H7 (cell line): Measurements from ENCODE around the gene JPH4. TPM values are rescaled to one million over a fixed set of nuclear protein-coding genes. Genes with fewer than 3 reads are reported as not detected.
"Not testable (repeated sequence)": the region's sequence is repeated elsewhere in the genome, so short reads cannot be mapped to it uniquely, and the experiment has no call there.

Experiments
- DNase-seq: peaks from one replicate; pipeline ENCODE4 v3.0.0; 2012
- H3K27me3 ChIP-seq: 2 replicates; pipeline ENCODE4 v1.6.0; 2011; ENCODE audit warnings: mild to moderate bottlenecking, low read length; ENCODE audit not compliant: control insufficient read depth, insufficient read depth
- H3K36me3 ChIP-seq: replicated peaks from 2 replicates; pipeline ENCODE4 v1.5.1; 2011; ENCODE audit warnings: low read length; ENCODE audit not compliant: control insufficient read depth, insufficient read depth
- H3K4me3 ChIP-seq: 2 replicates; pipeline ENCODE4 v1.5.1; 2011; ENCODE audit warnings: low read depth, mild to moderate bottlenecking, control low read depth, low read length, moderate library complexity; ENCODE audit not compliant: insufficient read depth
- total RNA-seq: library from RNA; depleted of rRNA; stranded (reverse); fragments of >200 nt; shearing (Covaris generic); gene quantifications from 2 replicates; pipeline ENCODE4 v1.2.3, GENCODE V29; 2014

JPH4 gene
- total RNA-seq, 1 experiment from 2014 or later: 2.0 TPM

GRCh38 chr14:23613242-23614070, 34.9 kb upstream of the JPH4 start:
- Histone ChIP-seq H3K27me3 (no peaks in the 10 kb centered on the region), H3K36me3 (no peaks in the 10 kb centered on the region), H3K4me3 (no peak overlapping the region)
- no peak for DNase-seq

GRCh38 chr14:23612802-23613201, 34.2 kb upstream of the JPH4 start:
- DNase-seq: no peak
- H3K27me3 ChIP-seq: no peaks in the 10 kb centered on the region
- no peaks in the 10 kb centered on the region for H3K36me3 ChIP-seq
- no peak overlapping the region for H3K4me3 ChIP-seq

- no peaks in the 10 kb centered on the region for H3K36me3 ChIP-seq
- H3K27me3 ChIP-seq: no peaks in the 10 kb centered on the region
- no peak overlapping the region for H3K4me3 ChIP-seq
- DNase-seq: no peak
Measured at GRCh38 chr14:23612354-23612732, 33.8 kb upstream of the JPH4 start.

GRCh38 chr14:23610815-23611289, 32.3 kb upstream of the JPH4 start:
- Histone ChIP-seq H3K27me3 (no peaks in the 10 kb centered on the region), H3K4me3 (no peak overlapping the region), H3K36me3 (no peaks in the 10 kb centered on the region)
- no peak for DNase-seq

GRCh38 chr14:23610090-23610814, 31.7 kb upstream of the JPH4 start:
- DNase-seq: no peak
- Histone ChIP-seq H3K36me3 (no peaks in the 10 kb centered on the region), H3K4me3 (no peak overlapping the region), H3K27me3 (no peaks in the 10 kb centered on the region)

DNA sequence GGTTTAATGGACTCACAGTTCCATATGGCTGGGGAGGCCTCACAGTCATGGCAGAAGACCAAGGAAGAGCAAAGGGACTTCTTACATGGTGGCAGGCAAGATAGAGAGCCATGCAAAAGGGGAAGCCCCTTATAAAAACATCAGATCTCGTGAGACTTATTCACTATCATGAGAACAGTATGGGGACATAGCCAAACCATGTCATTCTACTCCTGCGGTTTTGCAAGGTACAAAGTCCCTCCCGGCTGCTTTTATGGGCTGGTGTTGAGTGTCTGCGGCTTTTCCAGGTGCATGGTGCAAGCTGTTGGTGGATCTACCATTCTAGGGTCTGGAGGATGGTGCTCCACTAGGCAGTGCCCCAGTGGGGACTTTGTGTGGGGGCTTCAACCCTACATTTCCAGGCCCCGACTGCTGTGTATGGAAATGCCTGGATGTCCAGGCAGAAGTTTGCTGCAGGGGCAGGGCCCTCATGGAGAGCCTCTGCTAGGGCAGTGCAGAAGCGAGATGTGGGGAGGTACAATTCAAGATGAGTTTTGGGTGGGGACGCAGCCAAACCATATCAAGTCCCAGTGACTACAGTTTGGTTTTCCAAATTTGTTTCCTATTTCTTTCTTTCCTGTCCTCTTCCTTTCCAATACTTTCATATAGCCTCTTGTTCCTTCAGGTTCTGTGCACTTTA, 31.0 kb upstream of the JPH4 start:
- H3K27me3 ChIP-seq, DNase-seq, H3K36me3 ChIP-seq, H3K4me3 ChIP-seq: not testable (repeated sequence)

DNA sequence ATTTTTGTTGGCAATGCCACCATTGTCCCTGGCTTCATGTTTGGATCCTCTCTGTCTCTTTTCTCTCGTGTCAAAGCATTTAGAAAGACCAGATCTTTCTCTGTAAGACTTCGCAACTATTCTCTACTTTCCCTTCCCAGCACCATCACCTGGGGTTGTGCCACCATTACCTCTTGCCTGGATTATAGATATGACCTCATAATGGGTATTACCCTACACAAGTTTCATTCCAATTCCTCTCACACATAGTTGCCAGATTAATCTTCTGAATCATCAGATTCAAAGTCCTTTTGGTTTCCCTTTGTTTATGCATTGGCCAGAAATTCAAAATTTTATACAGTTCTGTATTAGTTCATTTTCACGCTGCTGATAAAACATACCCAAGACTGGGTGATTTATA, 30.4 kb upstream of the JPH4 start:
- no peak for DNase-seq
- no peaks in the 10 kb centered on the region for H3K27me3 ChIP-seq
- no peak overlapping the region for H3K4me3 ChIP-seq
- H3K36me3 ChIP-seq: no peaks in the 10 kb centered on the region

GRCh38 chr14:23608454-23608853, 29.9 kb upstream of the JPH4 start:
- no peaks in the 10 kb centered on the region for H3K36me3 ChIP-seq
- no peak overlapping the region for H3K4me3 ChIP-seq
- H3K27me3 ChIP-seq: no peaks in the 10 kb centered on the region

DNA sequence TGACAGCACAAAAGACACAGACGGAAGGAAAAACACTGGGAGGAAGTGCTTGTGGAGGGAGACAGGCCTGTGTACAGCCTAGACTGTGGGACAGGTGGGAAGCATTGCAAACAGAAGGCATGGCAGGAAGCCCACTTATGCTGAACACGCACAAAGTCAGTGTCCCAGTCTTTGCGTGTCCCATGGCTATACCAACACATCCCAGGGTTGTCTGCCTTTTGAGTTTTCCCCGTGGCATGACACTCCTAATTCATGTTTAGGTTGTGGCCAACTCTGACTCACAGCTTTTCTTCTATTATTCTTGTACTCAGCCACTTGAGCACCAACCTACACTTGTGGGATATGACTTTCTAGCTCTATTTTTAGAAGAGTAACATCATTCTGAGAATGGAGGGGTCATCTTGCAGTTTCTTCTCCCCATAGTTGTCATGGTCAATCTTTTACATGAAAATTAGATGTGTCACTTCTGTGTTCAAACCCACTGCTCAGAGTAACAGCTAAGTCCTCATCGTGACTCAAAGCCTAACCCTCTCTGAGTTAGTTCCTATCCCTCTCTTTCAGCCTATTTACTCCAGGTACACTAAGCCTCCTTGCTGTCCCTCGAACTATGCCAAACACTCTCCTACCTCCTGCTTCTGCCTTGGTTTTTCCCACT, 27.5 kb upstream of the JPH4 start:
- H3K27me3 ChIP-seq: no peaks in the 10 kb centered on the region
- no peak for DNase-seq
- H3K36me3 ChIP-seq: no peaks in the 10 kb centered on the region
- no peak overlapping the region for H3K4me3 ChIP-seq

More at GRCh38 chr14:23608454-23608853, 29.9 kb upstream of the JPH4 start:
- no peak for DNase-seq

- Histone ChIP-seq H3K36me3 (no peaks in the 10 kb centered on the region), H3K4me3 (no peak overlapping the region), H3K27me3 (no peaks in the 10 kb centered on the region)
- DNase-seq: no peak
Measured at GRCh38 chr14:23604675-23605170, 26.1 kb upstream of the JPH4 start.

GRCh38 chr14:23604148-23604547, 25.6 kb upstream of the JPH4 start:
- Histone ChIP-seq H3K4me3 (no peak overlapping the region), H3K27me3 (no peaks in the 10 kb centered on the region), H3K36me3 (no peaks in the 10 kb centered on the region)
- DNase-seq: no peak

GRCh38 chr14:23603103-23603502, 24.5 kb upstream of the JPH4 start:
- Histone ChIP-seq H3K4me3 (no peak overlapping the region), H3K36me3 (no peaks in the 10 kb centered on the region), H3K27me3 (no peaks in the 10 kb centered on the region)
- DNase-seq: no peak

DNA sequence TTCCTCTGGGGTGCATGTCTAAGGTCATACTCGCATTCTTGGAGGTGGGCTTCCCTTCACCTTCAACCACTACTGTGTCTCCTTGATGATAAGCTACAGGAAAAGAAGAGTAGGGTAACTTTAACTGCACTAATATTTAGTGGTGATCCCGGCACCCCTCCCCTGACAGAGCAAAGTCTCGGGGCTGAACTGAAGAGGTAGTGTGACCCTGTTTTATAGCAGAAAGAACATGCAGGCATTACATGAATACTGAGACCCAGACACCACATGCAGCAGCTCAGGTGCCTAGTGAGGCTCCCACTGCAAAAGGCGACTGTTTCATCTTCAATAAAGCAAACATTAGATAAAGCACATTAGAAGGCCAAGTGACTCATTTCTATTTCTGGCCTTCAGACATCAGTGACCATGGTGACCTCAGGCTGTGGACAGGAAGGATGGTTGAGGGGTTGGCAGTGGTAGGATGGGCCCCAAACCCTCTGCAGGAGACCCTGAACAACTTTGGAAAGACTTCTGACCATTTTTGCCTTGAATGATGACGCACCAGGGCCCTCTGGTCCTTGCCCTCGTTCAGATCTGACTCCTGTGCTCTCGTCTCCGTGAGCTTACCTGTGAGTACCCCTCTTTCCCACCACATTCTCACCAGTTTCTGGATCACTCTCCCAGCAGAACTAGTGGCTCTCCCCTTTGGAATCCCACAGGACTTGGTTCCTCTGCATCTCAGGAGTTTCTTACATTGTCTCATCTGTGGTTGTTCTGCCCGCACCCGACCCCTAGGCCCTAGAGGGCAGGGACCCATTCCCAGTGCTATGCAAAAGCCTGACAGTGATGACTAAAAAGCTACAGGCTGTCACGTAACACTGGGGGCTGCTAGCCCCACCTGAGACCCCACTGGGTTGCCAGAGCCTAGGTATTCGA, 23.8 kb upstream of the JPH4 start:
- Histone ChIP-seq H3K4me3 (no peak overlapping the region), H3K36me3 (no peaks in the 10 kb centered on the region), H3K27me3 (no peaks in the 10 kb centered on the region)
- DNase-seq: no peak
